Upper lobe of left lung (tissue), 6 donors: Measurements from ENCODE around the gene FBXW5. TPM values are rescaled to one million over a fixed set of nuclear protein-coding genes. Genes with fewer than 3 reads are reported as not detected.

Source experiments
- ATAC-seq, 2 donors: fragments of 200-7000 bp; cut with Tn5 transposase; one replicate each; pipeline ENCODE4 v1.9.1; 2022; ENCODE audit warnings: mild to moderate bottlenecking in 2 of 2, moderate library complexity in 2 of 2; ENCODE audit not compliant: low FRiP score in 2 of 2
- DNase-seq, 2 donors: peaks; one replicate each; pipeline ENCODE4 v3.0.0-alpha.2; 2019 to 2020
- H3K27ac ChIP-seq, 4 donors: fragments of 200-600 bp; sonication (generic); one replicate each; pipeline ENCODE4 v1.5.1; 2016 to 2019
- H3K27me3 ChIP-seq, 4 donors: fragments of 200-600 bp; sonication (generic); one replicate each; pipeline ENCODE4 v1.5.1; 2017 to 2019
- H3K36me3 ChIP-seq, 4 donors: fragments of 200-600 bp; sonication (generic); one replicate each; pipeline ENCODE4 v1.5.1; 2016 to 2019
- H3K4me1 ChIP-seq, 4 donors: fragments of 200-600 bp; sonication (generic); one replicate each; pipeline ENCODE4 v1.5.1; 2018 to 2019
- H3K4me3 ChIP-seq, 4 donors: fragments of 200-600 bp; sonication (generic); one replicate each; pipeline ENCODE4 v1.5.1; 2017 to 2019; ENCODE audit warnings: mild to moderate bottlenecking in 2 of 4, moderate library complexity in 1 of 4
- H3K9me3 ChIP-seq, 4 donors: fragments of 200-600 bp; sonication (generic); one replicate each; pipeline ENCODE4 v1.5.1; 2018 to 2019
- EP300 ChIP-seq, 4 donors: sonication (generic); formaldehyde crosslinking; IDR thresholded peaks; one replicate each; pipeline ENCODE4 v1.5.1; 2017; ENCODE audit warnings: antibody characterized with exemption in 4 of 4, control low read depth in 2 of 4
- POLR2A ChIP-seq, 4 donors: fragments of 450-650 bp; IDR thresholded peaks; one replicate each; pipeline ENCODE4 v1.5.1; 2016 to 2017; ENCODE audit warnings: antibody characterized with exemption in 4 of 4, mild to moderate bottlenecking in 2 of 4
- POLR2AphosphoS5 ChIP-seq, 2 donors: sonication (generic); formaldehyde crosslinking; IDR thresholded peaks; one replicate each; pipeline ENCODE4 v1.5.1; 2017; ENCODE audit warnings: antibody characterized with exemption in 2 of 2
- WGBS, 2 donors: methylation state at CpG; one replicate each; pipeline ENCODE4 v1.1.5; 2017 to 2018; 5-methylcytosine and 5-hydroxymethylcytosine counted together
- total RNA-seq, 6 donors: library from RNA; depleted of rRNA in 4 of 6; stranded (reverse); fragments of >200 nt in 4 of 6; gene quantifications; one replicate each; pipeline versions ENCODE4 v1.1.0 to v1.2.1, GENCODE V29; 2016 to 2021
- TF ChIP-seq, protein P1 (sequence below), 6 experiments: fragments of 450-650 bp in 4 of 6; fragments of 200-600 bp in 2 of 6; sonication (generic) in 2 of 6; IDR thresholded peaks; one replicate each; pipeline ENCODE4 v1.5.1; 2016 to 2019; ENCODE audit warnings: antibody characterized with exemption in 6 of 6
- donor health status: DM: no; HTN: no; CAD: no; lungs with moderate emphysema.
- donor health status: DM: no; HTN: yes; CAD: no; lungs with severe emphysema.

FBXW5 gene
- total RNA-seq, 6 donors from 2014 or later = 93.3 to 191 (median 153) TPM

DNA sequence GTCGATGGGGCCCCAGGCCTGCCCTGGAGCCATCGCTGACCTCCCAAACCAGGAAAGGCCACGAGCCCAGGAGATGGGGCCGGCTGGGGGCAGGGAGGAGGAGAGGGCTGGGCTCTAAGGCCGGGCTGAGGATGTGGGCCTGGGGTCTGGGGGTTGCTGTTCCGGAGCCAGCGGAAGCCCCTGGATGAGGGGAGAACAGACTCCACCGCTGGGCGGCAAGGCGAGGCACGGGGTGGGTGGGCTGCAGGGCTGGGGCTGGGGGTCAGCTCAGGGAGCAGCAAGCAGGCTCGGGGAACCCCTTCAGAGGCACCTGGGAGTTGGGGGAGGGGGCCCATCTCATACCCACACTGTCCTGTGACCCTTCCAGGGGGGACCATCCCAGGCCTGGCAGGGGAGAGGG, 19.2 kb upstream of the FBXW5 start:
- Histone ChIP-seq H3K27ac (no peak overlapping the region), H3K9me3 (no peaks in the 10 kb centered on the region), H3K36me3 (no peaks in the 10 kb centered on the region), H3K4me1 (peaks cover 7 to 30% (median 18%) of the 10 kb centered on the region in 4 donors), H3K27me3 (no peaks in the 10 kb centered on the region), H3K4me3 (no peak overlapping the region)
- peak in 1 of 2 donors; percentile 56 for DNase-seq
- 92 to 100% methylated on average over 1 to 9 of the region's 12 CpGs for WGBS, 2 donors
- TF ChIP-seq POLR2AphosphoS5 (IDR thresholded peaks at IDR 0.05) (no peak), POLR2A (IDR thresholded peaks at IDR 0.05) (no peak), EP300 (IDR thresholded peaks at IDR 0.05) (no peak)
- TF ChIP-seq, protein P1, sequence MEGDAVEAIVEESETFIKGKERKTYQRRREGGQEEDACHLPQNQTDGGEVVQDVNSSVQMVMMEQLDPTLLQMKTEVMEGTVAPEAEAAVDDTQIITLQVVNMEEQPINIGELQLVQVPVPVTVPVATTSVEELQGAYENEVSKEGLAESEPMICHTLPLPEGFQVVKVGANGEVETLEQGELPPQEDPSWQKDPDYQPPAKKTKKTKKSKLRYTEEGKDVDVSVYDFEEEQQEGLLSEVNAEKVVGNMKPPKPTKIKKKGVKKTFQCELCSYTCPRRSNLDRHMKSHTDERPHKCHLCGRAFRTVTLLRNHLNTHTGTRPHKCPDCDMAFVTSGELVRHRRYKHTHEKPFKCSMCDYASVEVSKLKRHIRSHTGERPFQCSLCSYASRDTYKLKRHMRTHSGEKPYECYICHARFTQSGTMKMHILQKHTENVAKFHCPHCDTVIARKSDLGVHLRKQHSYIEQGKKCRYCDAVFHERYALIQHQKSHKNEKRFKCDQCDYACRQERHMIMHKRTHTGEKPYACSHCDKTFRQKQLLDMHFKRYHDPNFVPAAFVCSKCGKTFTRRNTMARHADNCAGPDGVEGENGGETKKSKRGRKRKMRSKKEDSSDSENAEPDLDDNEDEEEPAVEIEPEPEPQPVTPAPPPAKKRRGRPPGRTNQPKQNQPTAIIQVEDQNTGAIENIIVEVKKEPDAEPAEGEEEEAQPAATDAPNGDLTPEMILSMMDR (IDR thresholded peaks at IDR 0.05) = no peak
- ATAC-seq = no peak

DNA sequence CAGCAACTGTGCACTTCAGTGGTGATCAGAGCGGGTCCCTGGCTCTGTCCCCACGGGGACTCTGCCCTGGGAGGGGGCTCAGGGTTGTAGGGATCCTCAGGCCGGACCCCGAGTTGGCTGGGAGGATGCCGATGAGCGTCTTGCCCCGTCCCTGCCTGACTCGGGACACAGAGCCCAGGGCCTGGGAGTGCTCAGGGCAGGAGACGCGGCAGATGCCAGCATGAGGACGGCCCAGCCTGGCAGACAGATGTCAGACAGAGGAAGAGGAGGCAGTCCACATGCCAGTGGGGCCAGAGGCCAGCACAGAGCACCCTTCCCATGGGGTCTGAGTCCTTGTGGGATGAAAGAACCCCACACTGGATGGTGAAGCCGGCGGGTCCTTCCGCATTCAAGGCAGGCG, 18.8 kb upstream of the FBXW5 start:
- 93 to 96% methylated on average over 7 to 15 of the region's 15 CpGs for WGBS, 2 donors
- Histone ChIP-seq H3K9me3 (no peaks in the 10 kb centered on the region), H3K27ac (no peak overlapping the region), H3K4me3 (no peak overlapping the region), H3K36me3 (no peaks in the 10 kb centered on the region), H3K4me1 (peaks cover 7 to 30% (median 18%) of the 10 kb centered on the region in 4 donors), H3K27me3 (no peaks in the 10 kb centered on the region)
- DNase-seq (peak in 1 of 2 donors; percentile 47), ATAC-seq (no peak)
- TF ChIP-seq POLR2AphosphoS5 (IDR thresholded peaks at IDR 0.05) = no peak
- TF ChIP-seq, protein P1 (IDR thresholded peaks at IDR 0.05) = no peak
- no peak for TF ChIP-seq POLR2A (IDR thresholded peaks at IDR 0.05)
- TF ChIP-seq EP300 (IDR thresholded peaks at IDR 0.05) = no peak

GRCh38 chr9:136962701-136963248, 18.2 kb upstream of the FBXW5 start:
- no peaks in the 10 kb centered on the region for H3K36me3 ChIP-seq
- 86 to 89% methylated on average over 4 to 11 of the region's 11 CpGs for WGBS, 2 donors
- DNase-seq (peak in 1 of 2 donors; percentile 7), ATAC-seq (no peak)
- no peaks in the 10 kb centered on the region for H3K27me3 ChIP-seq
- H3K27ac ChIP-seq = no peak overlapping the region
- H3K4me1 ChIP-seq = peaks cover 7 to 30% (median 18%) of the 10 kb centered on the region in 4 donors
- H3K9me3 ChIP-seq = no peaks in the 10 kb centered on the region
- no peak for TF ChIP-seq POLR2A (IDR thresholded peaks at IDR 0.05)
- TF ChIP-seq, protein P1 (IDR thresholded peaks at IDR 0.05) = no peak
- TF ChIP-seq EP300 (IDR thresholded peaks at IDR 0.05) = no peak
- no peak for TF ChIP-seq POLR2AphosphoS5 (IDR thresholded peaks at IDR 0.05)
- no peak overlapping the region for H3K4me3 ChIP-seq

DNA sequence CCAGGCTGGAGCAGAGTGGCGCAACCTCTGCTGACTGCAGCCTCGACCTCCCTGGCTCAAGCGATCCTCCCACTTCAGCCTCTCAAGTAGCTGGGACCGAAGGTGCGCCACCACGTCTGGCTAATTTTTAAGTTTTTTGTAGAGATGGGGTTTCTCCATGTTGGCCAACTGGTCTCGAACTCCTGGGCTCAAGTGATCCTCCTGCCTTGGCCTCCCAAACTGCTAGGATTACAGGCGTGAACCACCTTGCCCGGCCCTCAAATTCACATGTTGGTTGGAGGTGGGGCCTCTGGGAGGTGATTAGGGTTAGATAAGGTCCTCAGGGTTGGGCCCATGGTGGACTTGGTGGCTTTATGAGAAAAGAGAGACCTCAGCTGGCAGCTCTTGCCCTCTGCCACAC, 17.6 kb upstream of the FBXW5 start:
- Histone ChIP-seq H3K4me1 (peaks cover 7 to 30% (median 18%) of the 10 kb centered on the region in 4 donors), H3K4me3 (no peak overlapping the region), H3K27me3 (no peaks in the 10 kb centered on the region), H3K9me3 (no peaks in the 10 kb centered on the region), H3K36me3 (no peaks in the 10 kb centered on the region), H3K27ac (no peak overlapping the region)
- WGBS, 2 donors = 94 to 97% methylated on average over 9 of the region's 9 CpGs
- ATAC-seq = no peak
- no peak for DNase-seq
- TF ChIP-seq POLR2AphosphoS5 (IDR thresholded peaks at IDR 0.05) = no peak
- TF ChIP-seq, protein P1 (IDR thresholded peaks at IDR 0.05) = no peak
- no peak for TF ChIP-seq POLR2A (IDR thresholded peaks at IDR 0.05)
- no peak for TF ChIP-seq EP300 (IDR thresholded peaks at IDR 0.05)
